HepG2 (cell line): Measurements from ENCODE around the gene TDRD9. TPM values are rescaled to one million over a fixed set of nuclear protein-coding genes. Genes with fewer than 3 reads are reported as not detected.

ENCODE experiments used
- ATAC-seq: fragments of 200-7000 bp; cut with Tn5 transposase; 3 replicates; pipeline ENCODE4 v1.9.1; 2020; ENCODE audit warnings: mild to moderate bottlenecking, moderate library complexity
- BruUV-seq: library from RNA; stranded (reverse); fragments of 400-500 nt; replicated peaks from 2 replicates; lab custom pipeline; 2021; lab: Mats Ljungman, UMichigan
- CTCF ChIA-PET: fragments of 300-600 bp; formaldehyde crosslinking; extraction: SDS; loops from one replicate; lab custom pipeline; 2021; ENCODE audit warnings: low total read pairs, inconsistent platforms, low intra/inter-chr PET ratio; lab: Yijun Ruan, JAX
- POLR2A ChIA-PET: fragments of 350-600 bp; sonication (Branson Sonifier 250); formaldehyde crosslinking; loops from one replicate; lab custom pipeline; 2020; ENCODE audit warnings: antibody characterized with exemption, inconsistent platforms; lab: Yijun Ruan, JAX
- DNase-seq: peaks from one replicate; pipeline ENCODE4 v3.0.0-alpha.2; 2015; ENCODE audit warnings: low spot score
- FAIRE-seq: peaks from 3 replicates; lab custom pipeline; 2011; peaks lifted over from hg19 to GRCh38; lab: Jason Lieb, UNC
- H2AFZ ChIP-seq: one replicate; pipeline ENCODE4 v1.6.1; 2011; ENCODE audit warnings: low read length, inconsistent platforms
- H3K27ac ChIP-seq: fragments of 300-600 bp; 3 replicates; pipeline ENCODE4 v1.8.0; 2011; ENCODE audit warnings: mixed run types, mild to moderate bottlenecking, mixed read lengths, low read length, inconsistent platforms; ENCODE audit not compliant: insufficient read depth; ENCODE audit errors: extremely low read length
- H3K27me3 ChIP-seq, 2 experiments: fragments of 200-600 bp in 1 of 2; 2 replicates in 1 of 2; 3 replicates in 1 of 2; pipeline versions ENCODE4 v1.6.0 to v1.8.0; 2011; ENCODE audit warnings: low read length in 2 of 2, mild to moderate bottlenecking in 2 of 2, moderate library complexity in 2 of 2, inconsistent platforms in 1 of 2; ENCODE audit not compliant: insufficient read depth in 2 of 2, control insufficient read depth in 1 of 2
- H3K36me3 ChIP-seq, 2 experiments: fragments of 200-600 bp in 1 of 2; replicated peaks in 1 of 2; 2 replicates in 1 of 2; 3 replicates in 1 of 2; pipeline versions ENCODE4 v1.5.1 to v1.8.0; 2011; ENCODE audit warnings: low read length in 2 of 2, inconsistent platforms in 1 of 2; ENCODE audit not compliant: insufficient read depth in 2 of 2, control insufficient read depth in 1 of 2
- H3K4me1 ChIP-seq: 2 replicates; pipeline ENCODE4 v1.5.1; 2012; ENCODE audit warnings: low read length, inconsistent platforms; ENCODE audit not compliant: insufficient read depth
- H3K4me2 ChIP-seq: 2 replicates; pipeline ENCODE4 v1.6.0; 2011; ENCODE audit warnings: low read depth, low read length, inconsistent platforms
- H3K4me3 ChIP-seq, 3 experiments: fragments of 200-600 bp in 1 of 3; sonication (generic), shearing (Covaris generic) in 1 of 3; replicated peaks in 1 of 3; 2 replicates each; pipeline ENCODE4 v1.5.1; 2011 to 2016; ENCODE audit warnings: low read length in 3 of 3, inconsistent platforms in 2 of 3, low read depth in 2 of 3, mild to moderate bottlenecking in 2 of 3, control low read depth in 1 of 3, mixed read lengths in 1 of 3; ENCODE audit not compliant: insufficient read depth in 1 of 3
- H3K79me2 ChIP-seq: one replicate; pipeline ENCODE4 v1.6.1; 2011; ENCODE audit warnings: low read length, inconsistent platforms; ENCODE audit not compliant: insufficient read depth
- H3K9ac ChIP-seq: 2 replicates; pipeline ENCODE4 v1.6.0; 2011; ENCODE audit warnings: mild to moderate bottlenecking, low read depth, low read length, inconsistent platforms; ENCODE audit not compliant: insufficient read depth
- H3K9me3 ChIP-seq: 2 replicates; pipeline ENCODE4 v1.5.1; 2012; ENCODE audit warnings: mild to moderate bottlenecking, low read length
- H4K20me1 ChIP-seq: 2 replicates; pipeline ENCODE4 v1.6.0; 2011; ENCODE audit warnings: inconsistent platforms, mild to moderate bottlenecking, low read length, moderate library complexity; ENCODE audit not compliant: insufficient read depth
- ATRX ChIP-seq: sonication (generic); formaldehyde crosslinking; IDR thresholded peaks from 2 replicates; pipeline ENCODE4 v1.4.0; 2020; ENCODE audit warnings: missing genetic modification reagents, borderline replicate concordance
- CCAR2 ChIP-seq: fragments of 200-400 bp; formaldehyde crosslinking; optimal IDR thresholded peaks from 2 replicates; pipeline ENCODE3; 2018; ENCODE audit warnings: low read depth, mild to moderate bottlenecking, low read length, moderate library complexity
- CENPBD1 ChIP-seq: sonication (generic); formaldehyde crosslinking; IDR thresholded peaks from 2 replicates; pipeline ENCODE4 v1.8.0; 2022; ENCODE audit warnings: missing genetic modification reagents, low read depth, mild to moderate bottlenecking, borderline replicate concordance
- MAF1 ChIP-seq: sonication (generic); formaldehyde crosslinking; IDR thresholded peaks from 2 replicates; pipeline ENCODE4 v1.5.0; 2020; ENCODE audit warnings: missing genetic modification reagents, borderline replicate concordance
- NBN ChIP-seq: fragments of 450-650 bp; conservative IDR thresholded peaks from 2 replicates; pipeline ENCODE4 v1.6.1; 2017
- RFXAP ChIP-seq: sonication (generic); formaldehyde crosslinking; IDR thresholded peaks from 2 replicates; pipeline ENCODE4 v1.4.0; 2020; ENCODE audit warnings: missing genetic modification reagents, borderline replicate concordance
- RXRB ChIP-seq: IDR thresholded peaks from 2 replicates; pipeline ENCODE4 v1.6.1; 2016; ENCODE audit warnings: borderline replicate concordance, missing genetic modification reagents, missing compliant biosample characterization
- SIX4 ChIP-seq: sonication (generic); formaldehyde crosslinking; IDR thresholded peaks from 2 replicates; pipeline ENCODE4 v1.4.0; 2020; ENCODE audit warnings: missing genetic modification reagents
- SOX13 ChIP-seq, 3 experiments: fragments of 450-650 bp in 1 of 3; sonication (generic) in 1 of 3; formaldehyde crosslinking in 1 of 3; IDR thresholded peaks in 2 of 3; conservative IDR thresholded peaks in 1 of 3; 2 replicates each; pipeline versions ENCODE4 v1.5.0 to v1.6.1; 2016 to 2020; ENCODE audit warnings: antibody characterized with exemption in 1 of 3, mild to moderate bottlenecking in 1 of 3, missing compliant biosample characterization in 1 of 3, missing genetic modification reagents in 1 of 3, moderate library complexity in 1 of 3
- SRY ChIP-seq: sonication (generic); formaldehyde crosslinking; IDR thresholded peaks from 2 replicates; pipeline ENCODE4 v1.8.0; 2022; ENCODE audit warnings: mild to moderate bottlenecking, missing genetic modification reagents
- TCF7L2 ChIP-seq: IDR thresholded peaks from 2 replicates; pipeline ENCODE4 v1.6.1; 2011; ENCODE audit warnings: mild to moderate bottlenecking, low read depth, low read length, moderate library complexity
- U2AF2 ChIP-seq: fragments of 200-400 bp; formaldehyde crosslinking; IDR thresholded peaks from 2 replicates; pipeline ENCODE4 v1.6.1; 2017; ENCODE audit warnings: low read depth, mild to moderate bottlenecking, low read length
- ZNF207 ChIP-seq: fragments of 450-650 bp; IDR thresholded peaks from 2 replicates; pipeline ENCODE4 v1.6.1; 2016; ENCODE audit warnings: antibody characterized with exemption, borderline replicate concordance
- ZNF317 ChIP-seq: sonication (generic); formaldehyde crosslinking; IDR thresholded peaks from 2 replicates; pipeline ENCODE4 v1.5.0; 2020; ENCODE audit warnings: mild to moderate bottlenecking, missing genetic modification reagents
- ZNF468 ChIP-seq: sonication (generic); formaldehyde crosslinking; IDR thresholded peaks from 2 replicates; pipeline ENCODE4 v1.8.0; 2022; ENCODE audit warnings: mild to moderate bottlenecking, moderate library complexity, missing genetic modification reagents
- ZSCAN22 ChIP-seq: sonication (generic); formaldehyde crosslinking; IDR thresholded peaks from 2 replicates; pipeline ENCODE4 v1.4.0; 2020; ENCODE audit warnings: mild to moderate bottlenecking, missing genetic modification reagents
- WGBS: methylation state at CpG from one replicate; pipeline ENCODE4 v1.1.6; 2017; ENCODE audit warnings: low lambda C conversion rate; 5-methylcytosine and 5-hydroxymethylcytosine counted together
- in situ Hi-C: cut with HindIII; loops from 2 replicates; pipeline ENCODE4 v1.10.0; 2017; ENCODE audit warnings: low pct_unique_long_range_greater_than_20kb; ENCODE audit not compliant: extremely low pct_ligation_motif_present
- intact Hi-C: fragments of 100-400 bp; cut with micrococcal nuclease; formaldehyde crosslinking; loops from one replicate; pipeline ENCODE4 v1.10.0; 2022; ENCODE audit not compliant: unreplicated experiment
- polyA plus RNA-seq, 8 experiments: library from polyadenylated mRNA; depleted of rRNA in 3 of 8; stranded (reverse) in 7 of 8; unstranded in 1 of 8; fragments of >200 nt; fragmentation: Illumina TruSeq in 4 of 8; extraction: Trizol in 4 of 8; gene quantifications; 2 replicates each; pipeline versions ENCODE4 v1.2.1 to v1.2.3, GENCODE V29; 2011 to 2016; ENCODE audit warnings: low read depth in 4 of 8, missing spikeins in 1 of 8, mixed read lengths in 1 of 8; ENCODE audit not compliant: insufficient read depth in 1 of 8
- total RNA-seq, 5 experiments: library from RNA; depleted of rRNA; stranded (reverse); fragments of >200 nt; fragmentation: Illumina TruSeq; extraction: Trizol; gene quantifications; 2 replicates each; pipeline ENCODE4 v1.2.3, GENCODE V29; 2016; ENCODE audit warnings: low read depth in 1 of 5

TDRD9 gene
- total and polyA plus RNA-seq, 2 of the 13 experiments (the other 11 are each of a cell fraction or from before 2014, with no cell fraction given): not detected

DNA sequence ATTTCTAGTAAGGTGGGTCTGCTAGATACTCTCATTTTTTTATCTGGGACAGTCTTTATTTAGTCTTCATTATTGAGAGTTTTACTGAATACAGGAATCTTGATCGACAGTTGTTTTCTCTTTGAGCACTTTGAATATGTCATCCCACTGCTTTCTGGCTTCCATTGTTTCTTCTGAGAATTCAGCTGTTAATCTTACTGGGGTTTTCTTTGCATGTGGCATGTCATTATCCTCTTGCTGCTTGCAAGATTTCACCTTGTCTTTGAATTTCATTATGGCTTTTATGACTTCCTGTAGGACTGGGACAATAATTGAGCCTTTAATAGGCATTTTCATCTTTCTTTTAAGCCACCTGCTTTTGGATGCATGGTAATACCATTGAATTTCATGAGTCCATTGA is 60.8 kb downstream of the TDRD9 start:
- TF ChIP-seq ZNF207 (no peak), ZNF468 (CRISPR knock-in tag) (no peak), ZSCAN22 (CRISPR knock-in tag) (no peak), MAF1 (no peak), ZNF317 (CRISPR knock-in tag) (peak; percentile 98), RFXAP (CRISPR knock-in tag) (no peak), SRY (CRISPR knock-in tag) (no peak), CENPBD1 (CRISPR knock-in tag) (no peak)
- TF ChIP-seq, all 625 proteins: peak for 1
- H3K36me3 ChIP-seq: no peaks in the 10 kb centered on the region
- H3K4me1 ChIP-seq: no peaks in the 10 kb centered on the region
- H4K20me1 ChIP-seq: no peaks in the 10 kb centered on the region
- 0% methylated on average over 1 of the region's 1 CpG for WGBS
- H2AFZ ChIP-seq: no peak overlapping the region
- intact Hi-C loops: no loop called here
- no peak for FAIRE-seq
- DNase-seq: no peak
- peaks cover 14% of the 10 kb centered on the region for H3K9me3 ChIP-seq
- H3K9ac ChIP-seq: no peak overlapping the region
- POLR2A ChIA-PET: no interaction called here
- CTCF ChIA-PET: no interaction called here
- peaks cover 0 to 26% of the 10 kb centered on the region in 2 experiments; a peak in 2 of 5 replicates for H3K27me3 ChIP-seq
- H3K79me2 ChIP-seq: no peaks in the 10 kb centered on the region
- H3K4me3 ChIP-seq: no peak overlapping the region
- ATAC-seq: no peak
- BruUV-seq: no TSS peak
- in situ Hi-C loops: no loop called here
- no peak overlapping the region for H3K4me2 ChIP-seq
- no peak overlapping the region for H3K27ac ChIP-seq

- BruUV-seq: no TSS peak
- H3K4me1 ChIP-seq: no peaks in the 10 kb centered on the region
- ChIA-PET POLR2A (no interaction called here), CTCF (no interaction called here)
- no peak for FAIRE-seq
- 28% methylated on average over 3 of the region's 4 CpGs for WGBS
- H3K27ac ChIP-seq: no peak overlapping the region
- no peak overlapping the region for H3K4me2 ChIP-seq
- H2AFZ ChIP-seq: no peak overlapping the region
- H3K9ac ChIP-seq: no peak overlapping the region
- no peaks in the 10 kb centered on the region for H3K79me2 ChIP-seq
- DNase-seq: no peak
- intact Hi-C loops: no loop called here
- no peak for TF ChIP-seq U2AF2
- no peak for TF ChIP-seq SOX13 (IDR thresholded peaks at IDR 0.05)
- no peak for TF ChIP-seq SOX13 (CRISPR knock-in tag; conservative IDR thresholded peaks at IDR 0.05 in 1 of 2, IDR thresholded peaks at IDR 0.05 in 1 of 2)
- TF ChIP-seq ATRX: no peak
- no peak for TF ChIP-seq SIX4 (CRISPR knock-in tag)
- TF ChIP-seq NBN: no peak
- no peak for TF ChIP-seq CCAR2
- TF ChIP-seq TCF7L2: no peak
- TF ChIP-seq RXRB: no peak
- H3K9me3 ChIP-seq: peaks cover 8% of the 10 kb centered on the region; the same call in 1 of the 2 replicates
- ATAC-seq: no peak
- H3K4me3 ChIP-seq: no peak overlapping the region
- peaks cover 0 to 26% of the 10 kb centered on the region in 2 experiments; a peak in 2 of 5 replicates for H3K27me3 ChIP-seq
- H4K20me1 ChIP-seq: no peaks in the 10 kb centered on the region
- H3K36me3 ChIP-seq: no peaks in the 10 kb centered on the region
- in situ Hi-C loops: no loop called here
Measured at GRCh38 chr14:103989964-103990363, 61.7 kb downstream of the TDRD9 start.
